Stimulated activated CD4-positive, alpha-beta T cell treated with anti-CD3 and anti-CD28 coated beads, Interleukin-1b, Interleukin-23, amount 100 ng/mL, for 24 hours (primary cell): ENCODE measurements around the gene E2F2.

ENCODE experiments used
- DNase-seq, 4 experiments: peaks; one replicate each; pipeline ENCODE4 v3.0.0-alpha.2; 2020; ENCODE audit warnings: low read depth in 4 of 4, low spot score in 1 of 4

The E2F2 gene

GRCh38 chr1:23463286-23463685, 67.7 kb downstream of the E2F2 start:
- DNase-seq, result no peak

- no peak for DNase-seq
Observed at GRCh38 chr1:23462766-23463165, 68.3 kb downstream of the E2F2 start.

DNA sequence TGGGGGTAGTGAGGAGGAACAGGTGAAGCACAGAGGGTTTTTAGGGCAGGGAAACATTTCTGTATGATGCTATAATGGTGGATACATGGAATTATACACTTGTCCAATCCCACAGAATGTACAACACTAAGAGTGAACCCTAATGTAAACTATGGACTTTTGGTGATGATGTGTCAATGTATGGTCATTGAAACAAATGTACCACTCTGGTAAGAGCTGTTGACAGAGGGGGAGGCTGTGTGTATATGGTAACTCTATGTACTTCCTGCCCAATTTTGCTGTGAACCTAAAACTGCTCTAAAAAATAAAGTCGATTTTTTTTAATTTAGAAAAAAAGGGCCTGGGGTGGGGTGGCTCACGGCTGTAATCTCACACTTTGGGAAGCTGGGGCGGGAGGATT, 70.0 kb downstream of the E2F2 start:
- no peak for DNase-seq

- no peak for DNase-seq
Observed at GRCh38 chr1:23460519-23460918, 70.5 kb downstream of the E2F2 start.

DNA sequence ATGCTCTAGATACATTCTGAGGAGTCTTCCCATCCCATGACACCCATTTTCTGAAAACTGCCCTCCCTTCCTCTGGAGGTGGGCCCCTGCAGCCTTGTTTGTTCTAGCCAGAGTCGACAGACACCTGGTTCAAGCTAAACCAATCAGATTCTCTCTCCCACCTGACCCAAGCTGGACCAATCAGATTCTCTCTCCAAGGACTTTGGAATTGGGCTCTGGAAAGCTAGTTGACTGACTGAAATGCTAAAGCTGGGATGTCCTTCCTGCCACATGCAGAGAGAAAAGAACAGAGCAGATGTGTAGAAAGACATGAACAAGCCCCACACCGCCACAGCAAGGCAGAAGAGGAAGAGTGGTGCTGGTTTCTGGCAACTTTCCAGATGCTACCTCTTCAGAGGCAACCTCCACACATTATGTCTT, 71.7 kb downstream of the E2F2 start:
- DNase-seq, result no peak
